GM23338 (cell line): Measurements from ENCODE around the gene SEMA5A. TPM values are rescaled to one million over a fixed set of nuclear protein-coding genes. Genes with fewer than 3 reads are reported as not detected.

ENCODE experiments used
- ATAC-seq: fragments of 200-7000 bp; cut with Tn5 transposase; 3 replicates; pipeline ENCODE4 v1.9.1; 2020
- DNase-seq: peaks from one replicate; pipeline ENCODE4 v3.0.0-alpha.2; 2015; ENCODE audit warnings: low spot score
- H2AFZ ChIP-seq: fragments of 200-600 bp; sonication (generic); 2 replicates; pipeline ENCODE4 v1.8.0; 2016; ENCODE audit warnings: antibody characterized with exemption, mild to moderate bottlenecking, moderate library complexity
- H3F3A ChIP-seq: fragments of 200-600 bp; sonication (generic); replicated peaks from 2 replicates; pipeline ENCODE4 v1.8.0; 2017; ENCODE audit warnings: antibody characterized with exemption, mixed run types, low read depth
- H3K27ac ChIP-seq: fragments of 200-600 bp; sonication (generic); 2 replicates; pipeline ENCODE4 v1.6.1; 2016; ENCODE audit warnings: low read depth
- H3K27me3 ChIP-seq: fragments of 200-600 bp; sonication (generic); 2 replicates; pipeline ENCODE4 v1.8.0; 2016; ENCODE audit warnings: mild to moderate bottlenecking, mixed run types, moderate library complexity; ENCODE audit not compliant: insufficient read depth
- H3K36me3 ChIP-seq: fragments of 200-600 bp; sonication (generic); 2 replicates; pipeline ENCODE4 v1.8.0; 2016; ENCODE audit warnings: mild to moderate bottlenecking; ENCODE audit not compliant: insufficient read depth
- H3K4me1 ChIP-seq: fragments of 200-600 bp; sonication (generic); 2 replicates; pipeline ENCODE4 v1.8.0; 2016; ENCODE audit warnings: mild to moderate bottlenecking, moderate library complexity; ENCODE audit not compliant: insufficient read depth
- H3K4me2 ChIP-seq: fragments of 200-600 bp; sonication (generic); 2 replicates; pipeline ENCODE4 v1.7.1; 2017; ENCODE audit warnings: mixed run types
- H3K4me3 ChIP-seq: fragments of 200-600 bp; sonication (generic); 2 replicates; pipeline ENCODE4 v1.6.1; 2016; ENCODE audit warnings: mixed run types
- H3K79me2 ChIP-seq: fragments of 200-600 bp; sonication (generic); replicated peaks from 2 replicates; pipeline ENCODE4 v1.8.0; 2017; ENCODE audit warnings: mild to moderate bottlenecking; ENCODE audit not compliant: insufficient read depth
- H3K9me2 ChIP-seq: fragments of 200-600 bp; sonication (generic); 2 replicates; pipeline ENCODE4 v1.8.0; 2017; ENCODE audit not compliant: insufficient read depth
- H4K20me1 ChIP-seq: fragments of 200-600 bp; sonication (generic); replicated peaks from 2 replicates; pipeline ENCODE4 v1.8.0; 2017; ENCODE audit warnings: mild to moderate bottlenecking; ENCODE audit not compliant: insufficient read depth
- H3K27ac Mint-ChIP-seq: 2 replicates; pipeline ENCODE4 v1.8.0; 2020; ENCODE audit warnings: inconsistent platforms, mild to moderate bottlenecking, moderate library complexity, mixed read lengths
- H3K27me3 Mint-ChIP-seq: 3 replicates; pipeline ENCODE4 v1.8.0; 2022; ENCODE audit warnings: low read depth, mild to moderate bottlenecking, moderate library complexity, mixed read lengths, inconsistent platforms; ENCODE audit not compliant: insufficient read depth, poor library complexity
- H3K36me3 Mint-ChIP-seq: 3 replicates; pipeline ENCODE4 v1.8.0; 2021; ENCODE audit warnings: low read depth, mild to moderate bottlenecking, inconsistent platforms, moderate library complexity, mixed read lengths
- H3K4me1 Mint-ChIP-seq: 3 replicates; pipeline ENCODE4 v1.8.0; 2020; ENCODE audit warnings: mild to moderate bottlenecking, inconsistent platforms, mixed read lengths
- H3K4me3 Mint-ChIP-seq: 3 replicates; pipeline ENCODE4 v1.8.0; 2021; ENCODE audit warnings: moderate library complexity, mild to moderate bottlenecking, inconsistent platforms, mixed read lengths
- H3K9me3 Mint-ChIP-seq: 3 replicates; pipeline ENCODE4 v1.8.0; 2020; ENCODE audit warnings: moderate library complexity, mild to moderate bottlenecking, inconsistent platforms, mixed read lengths
- CREB1 ChIP-seq: fragments of 250-450 bp; sonication (Bioruptor Pico); IDR thresholded peaks from 2 replicates; pipeline ENCODE4 v1.5.0; 2020; ENCODE audit warnings: low read depth, mild to moderate bottlenecking, moderate library complexity
- EZH2 ChIP-seq: fragments of 200-600 bp; sonication (generic); IDR thresholded peaks from one replicate; pipeline ENCODE4 v1.8.0; 2017; ENCODE audit warnings: antibody characterized with exemption, mild to moderate bottlenecking, low read depth; ENCODE audit not compliant: unreplicated experiment
- EZH2phosphoT487 ChIP-seq: fragments of 200-600 bp; sonication (generic); IDR thresholded peaks from one replicate; pipeline ENCODE4 v1.8.1; 2018; ENCODE audit warnings: antibody characterized with exemption; ENCODE audit not compliant: unreplicated experiment
- JUNB ChIP-seq: IDR thresholded peaks from one replicate; pipeline ENCODE4 v1.6.1; 2016; ENCODE audit warnings: antibody characterized with exemption; ENCODE audit not compliant: unreplicated experiment
- ZNF331 ChIP-seq: fragments of 250-450 bp; sonication (Bioruptor Pico); IDR thresholded peaks from 2 replicates; pipeline ENCODE4 v1.5.0; 2020; ENCODE audit warnings: low read depth, mild to moderate bottlenecking, moderate library complexity
- ZNF462 ChIP-seq: fragments of 250-450 bp; sonication (Bioruptor Pico); IDR thresholded peaks from 2 replicates; pipeline ENCODE4 v1.5.0; 2020; ENCODE audit warnings: mild to moderate bottlenecking, moderate library complexity
- polyA plus RNA-seq: library from polyadenylated mRNA; unstranded; fragments of >200 nt; fragmentation: Nextera tagmentation; extraction: Ambion mirVana; gene quantifications from 2 replicates; pipeline ENCODE4 v1.2.1, GENCODE V29; 2016
- total RNA-seq: library from RNA; depleted of rRNA; stranded (reverse); fragments of >200 nt; shearing (Covaris generic); gene quantifications from 2 replicates; pipeline ENCODE4 v1.2.3, GENCODE V29; 2014

Gene SEMA5A
- total and polyA plus RNA-seq, 2 experiments from 2014 or later: 2.1 to 8.1 TPM

DNA sequence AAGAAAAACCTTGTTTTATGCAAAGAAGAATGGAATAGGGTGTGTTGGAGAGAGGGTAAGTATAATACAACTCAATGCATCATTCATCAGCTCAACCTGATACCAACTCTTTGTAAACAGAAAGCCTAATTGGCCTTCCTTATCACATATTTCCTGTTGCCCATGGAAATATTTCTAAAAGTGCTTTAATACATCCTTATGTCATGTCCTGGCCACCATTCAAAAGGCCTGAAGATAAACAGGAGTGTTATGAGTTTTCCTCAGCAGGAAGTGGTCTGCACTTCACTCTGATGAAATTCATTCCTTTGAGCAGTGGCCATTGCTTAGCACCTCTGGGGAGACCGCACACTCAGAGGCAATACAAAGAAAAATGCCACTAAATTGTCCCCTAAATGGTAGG lies 511.2 kb downstream of the SEMA5A start:
- H3K27me3 ChIP-seq: no peaks in the 10 kb centered on the region
- H3K4me1 ChIP-seq: no peaks in the 10 kb centered on the region
- no peaks in the 10 kb centered on the region; the same call in 1 of the 2 replicates for H4K20me1 ChIP-seq
- Mint-ChIP-seq H3K4me3 (no peak overlapping the region), H3K27me3 (peaks cover 3% of the 10 kb centered on the region), H3K9me3 (no peaks in the 10 kb centered on the region), H3K4me1 (peaks cover 3% of the 10 kb centered on the region; the same call in 2 of the 3 replicates), H3K27ac (no peak overlapping the region), H3K36me3 (no peaks in the 10 kb centered on the region)
- H3K4me2 ChIP-seq: no peak overlapping the region
- no peak overlapping the region for H2AFZ ChIP-seq
- ATAC-seq: no peak
- no peak overlapping the region for H3K4me3 ChIP-seq
- H3F3A ChIP-seq: no peaks in the 10 kb centered on the region
- no peak for DNase-seq
- no peak overlapping the region for H3K27ac ChIP-seq
- H3K9me2 ChIP-seq: peaks cover 3% of the 10 kb centered on the region; the same call in 1 of the 2 replicates
- TF ChIP-seq EZH2 (no peak), CREB1 (CRISPR knock-in tag) (no peak), ZNF462 (CRISPR knock-in tag) (no peak), JUNB (no peak)
- H3K36me3 ChIP-seq: no peaks in the 10 kb centered on the region
- H3K79me2 ChIP-seq: no peaks in the 10 kb centered on the region

GRCh38 chr5:9033524-9033923 lies 512.4 kb downstream of the SEMA5A start:
- Mint-ChIP-seq H3K27me3 (no peaks in the 10 kb centered on the region), H3K36me3 (no peaks in the 10 kb centered on the region), H3K27ac (no peak overlapping the region), H3K4me1 (no peaks in the 10 kb centered on the region; the same call in 2 of the 3 replicates), H3K9me3 (peaks cover 1% of the 10 kb centered on the region; the same call in 1 of the 3 replicates), H3K4me3 (no peak overlapping the region)
- H3K4me1 ChIP-seq: no peaks in the 10 kb centered on the region
- H3K79me2 ChIP-seq: no peaks in the 10 kb centered on the region
- no peaks in the 10 kb centered on the region for H3K36me3 ChIP-seq
- H3K9me2 ChIP-seq: peaks cover 8% of the 10 kb centered on the region; the same call in 1 of the 2 replicates
- H3F3A ChIP-seq: no peaks in the 10 kb centered on the region
- no peak overlapping the region for H3K4me2 ChIP-seq
- H4K20me1 ChIP-seq: no peaks in the 10 kb centered on the region; the same call in 1 of the 2 replicates
- ATAC-seq (no peak), DNase-seq (no peak)
- no peak overlapping the region for H3K27ac ChIP-seq
- H3K4me3 ChIP-seq: no peak overlapping the region
- H2AFZ ChIP-seq: no peak overlapping the region
- H3K27me3 ChIP-seq: no peaks in the 10 kb centered on the region
- TF ChIP-seq ZNF462 (CRISPR knock-in tag) (no peak), ZNF331 (CRISPR knock-in tag) (no peak), CREB1 (CRISPR knock-in tag) (no peak), EZH2phosphoT487 (no peak)
